HUES48 (cell line): Measurements from ENCODE around the gene LSR.
A peak's percentile ranks its signal among the peaks of the same experiment; 100 is the strongest.

Experiments
- H3K27ac ChIP-seq: one replicate; pipeline ENCODE4 v1.7.0; 2013; ENCODE audit warnings: low read depth, low read length, inconsistent platforms
- H3K27me3 ChIP-seq: 2 replicates; pipeline ENCODE4 v1.6.1; 2013; ENCODE audit warnings: mild to moderate bottlenecking, low read length; ENCODE audit not compliant: control insufficient read depth, insufficient read depth
- H3K36me3 ChIP-seq: 2 replicates; pipeline ENCODE4 v1.6.1; 2013; ENCODE audit warnings: low read length; ENCODE audit not compliant: control insufficient read depth, insufficient read depth
- H3K4me1 ChIP-seq: 2 replicates; pipeline ENCODE4 v1.6.1; 2013; ENCODE audit warnings: mild to moderate bottlenecking, low read length; ENCODE audit not compliant: control insufficient read depth, insufficient read depth
- H3K4me3 ChIP-seq: 2 replicates; pipeline ENCODE4 v1.5.1; 2013; ENCODE audit warnings: mild to moderate bottlenecking, low read depth, low read length
- H3K9ac ChIP-seq: 2 replicates; pipeline ENCODE4 v1.6.1; 2013; ENCODE audit warnings: mild to moderate bottlenecking, low read depth, low read length, moderate library complexity
- H3K9me3 ChIP-seq: 2 replicates; pipeline ENCODE4 v1.6.1; 2013; ENCODE audit warnings: low read length; ENCODE audit not compliant: control insufficient read depth, insufficient read depth

The LSR gene, protein sequence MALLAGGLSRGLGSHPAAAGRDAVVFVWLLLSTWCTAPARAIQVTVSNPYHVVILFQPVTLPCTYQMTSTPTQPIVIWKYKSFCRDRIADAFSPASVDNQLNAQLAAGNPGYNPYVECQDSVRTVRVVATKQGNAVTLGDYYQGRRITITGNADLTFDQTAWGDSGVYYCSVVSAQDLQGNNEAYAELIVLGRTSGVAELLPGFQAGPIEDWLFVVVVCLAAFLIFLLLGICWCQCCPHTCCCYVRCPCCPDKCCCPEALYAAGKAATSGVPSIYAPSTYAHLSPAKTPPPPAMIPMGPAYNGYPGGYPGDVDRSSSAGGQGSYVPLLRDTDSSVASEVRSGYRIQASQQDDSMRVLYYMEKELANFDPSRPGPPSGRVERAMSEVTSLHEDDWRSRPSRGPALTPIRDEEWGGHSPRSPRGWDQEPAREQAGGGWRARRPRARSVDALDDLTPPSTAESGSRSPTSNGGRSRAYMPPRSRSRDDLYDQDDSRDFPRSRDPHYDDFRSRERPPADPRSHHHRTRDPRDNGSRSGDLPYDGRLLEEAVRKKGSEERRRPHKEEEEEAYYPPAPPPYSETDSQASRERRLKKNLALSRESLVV

DNA sequence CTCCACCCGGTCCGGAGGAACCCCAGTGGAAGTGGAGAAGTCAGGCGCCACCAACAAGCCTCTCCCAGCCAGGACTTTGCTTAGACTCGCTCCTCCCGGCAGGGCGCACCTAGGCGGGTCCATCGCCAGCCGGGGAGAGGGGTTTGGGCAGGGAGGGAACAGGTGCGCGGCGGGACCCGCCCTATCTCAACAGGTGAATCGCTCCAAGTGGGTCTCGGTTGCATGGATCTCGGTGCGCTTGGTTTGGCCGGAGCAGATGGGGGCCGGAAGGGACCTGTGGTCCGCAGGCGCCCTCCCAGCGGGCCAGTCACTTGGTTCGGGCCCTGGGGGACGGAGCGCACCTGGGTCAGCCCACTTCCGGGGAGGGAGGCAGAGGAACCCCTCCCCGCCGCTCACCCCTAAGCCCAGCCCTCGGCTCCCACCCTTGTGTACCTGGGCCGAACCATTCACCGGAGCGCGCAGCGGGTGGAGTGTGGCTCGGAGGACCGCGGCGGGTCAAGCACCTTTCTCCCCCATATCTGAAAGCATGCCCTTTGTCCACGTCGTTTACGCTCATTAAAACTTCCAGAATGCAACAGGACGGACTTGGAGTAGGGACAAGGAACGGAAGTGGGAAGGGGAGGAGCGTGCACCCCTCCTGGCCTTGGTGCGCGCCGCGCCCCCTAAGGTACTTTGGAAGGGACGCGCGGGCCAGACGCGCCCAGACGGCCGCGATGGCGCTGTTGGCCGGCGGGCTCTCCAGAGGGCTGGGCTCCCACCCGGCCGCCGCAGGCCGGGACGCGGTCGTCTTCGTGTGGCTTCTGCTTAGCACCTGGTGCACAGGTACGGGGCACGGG is at the start of gene LSR:
LSR (plus strand) TSS at position 693 of the 836 bp plus-strand sequence; CDS start at position 714, 21 bp downstream.
- H3K4me1 ChIP-seq, result peaks cover 17% of the 10 kb centered on the region
- no peaks in the 10 kb centered on the region for H3K9me3 ChIP-seq
- H3K36me3 ChIP-seq, result peaks cover 25% of the 10 kb centered on the region
- H3K27me3 ChIP-seq, result no peaks in the 10 kb centered on the region
- peak within 1 kb of the TSS; percentile 99 for H3K27ac ChIP-seq
- peak within 1 kb of the TSS; percentile 94 for H3K9ac ChIP-seq
- peak within 1 kb of the TSS; percentile 88 for H3K4me3 ChIP-seq

DNA sequence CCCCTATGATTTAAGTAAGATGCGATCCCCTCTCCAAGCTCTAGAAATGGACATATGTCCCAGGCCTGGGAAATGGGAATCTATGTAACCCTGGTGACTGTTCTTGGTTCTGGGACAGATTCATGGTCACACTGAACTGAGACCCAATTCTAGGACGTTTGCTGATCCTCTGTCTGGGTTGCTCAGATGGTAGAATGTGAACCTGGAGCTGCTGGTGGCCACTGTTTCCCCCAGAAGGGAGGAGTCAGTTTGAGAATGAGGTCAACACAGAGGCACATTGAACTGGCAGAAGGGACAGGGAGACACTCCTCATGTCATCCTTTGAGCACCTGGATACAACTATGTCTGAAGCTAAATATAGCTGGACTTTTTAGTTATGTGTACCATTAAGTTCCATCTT is 49.3 kb upstream of the LSR start:
- no peaks in the 10 kb centered on the region for H3K27me3 ChIP-seq
- H3K9me3 ChIP-seq, result no peaks in the 10 kb centered on the region

DNA sequence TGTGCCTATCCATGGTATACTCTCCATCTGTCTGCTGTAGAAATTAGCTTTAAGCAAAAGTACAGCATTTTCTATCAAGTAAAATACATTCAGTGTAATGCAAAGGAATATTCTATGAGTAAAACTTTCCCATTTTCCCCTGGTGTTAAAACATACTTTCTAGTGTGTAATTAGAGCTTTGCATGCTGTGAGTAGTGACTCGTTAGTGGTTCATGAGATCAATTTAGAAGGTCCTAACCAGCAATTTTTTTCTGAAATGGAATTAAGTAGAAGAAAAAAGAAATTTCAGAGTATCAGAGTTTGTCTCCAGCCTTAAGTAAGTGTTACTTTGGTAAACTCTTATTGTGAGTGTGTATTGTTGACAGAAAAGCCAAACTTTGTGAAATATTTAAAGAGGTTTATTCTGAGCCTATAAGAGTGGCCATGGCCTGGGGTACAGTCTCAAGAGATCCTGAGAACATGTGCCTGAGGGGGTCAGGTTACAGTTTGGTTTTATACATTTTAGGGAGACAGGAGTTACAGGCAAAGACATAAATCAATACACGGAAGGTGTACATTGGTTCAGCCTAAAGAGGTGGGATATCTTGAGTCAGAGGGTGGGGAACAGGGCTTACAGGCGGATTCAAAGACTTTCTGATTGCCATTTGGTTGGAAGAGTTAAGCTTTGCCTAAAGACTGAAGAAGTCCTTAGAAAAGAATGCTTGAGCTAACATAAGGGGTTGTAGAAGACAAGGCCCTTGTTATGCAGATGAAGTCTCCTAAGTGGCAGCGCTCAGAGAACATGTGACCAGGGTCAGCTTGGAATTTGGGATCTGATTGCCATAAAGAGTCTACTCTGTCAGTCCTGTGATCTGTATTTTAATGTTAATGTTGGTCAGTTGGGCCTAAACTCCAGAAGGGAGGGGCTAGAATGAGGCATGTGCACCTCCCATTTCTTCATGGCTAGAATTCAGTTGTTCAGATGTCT is 45.8 kb upstream of the LSR start:
- Histone ChIP-seq H3K4me1 (peaks cover 29% of the 10 kb centered on the region), H3K27ac (peak overlapping the region; percentile 92), H3K4me3 (peak overlapping the region; percentile 41), H3K27me3 (no peaks in the 10 kb centered on the region), H3K36me3 (no peaks in the 10 kb centered on the region), H3K9me3 (no peaks in the 10 kb centered on the region), H3K9ac (peak overlapping the region; percentile 30; the same call in 1 of the 2 replicates)

More for the DNA sequence above, 49.3 kb upstream of the LSR start:
- no peak overlapping the region for H3K9ac ChIP-seq
- no peak overlapping the region for H3K27ac ChIP-seq
- no peak overlapping the region for H3K4me3 ChIP-seq
- no peaks in the 10 kb centered on the region for H3K36me3 ChIP-seq
- peaks cover 20% of the 10 kb centered on the region for H3K4me1 ChIP-seq

DNA sequence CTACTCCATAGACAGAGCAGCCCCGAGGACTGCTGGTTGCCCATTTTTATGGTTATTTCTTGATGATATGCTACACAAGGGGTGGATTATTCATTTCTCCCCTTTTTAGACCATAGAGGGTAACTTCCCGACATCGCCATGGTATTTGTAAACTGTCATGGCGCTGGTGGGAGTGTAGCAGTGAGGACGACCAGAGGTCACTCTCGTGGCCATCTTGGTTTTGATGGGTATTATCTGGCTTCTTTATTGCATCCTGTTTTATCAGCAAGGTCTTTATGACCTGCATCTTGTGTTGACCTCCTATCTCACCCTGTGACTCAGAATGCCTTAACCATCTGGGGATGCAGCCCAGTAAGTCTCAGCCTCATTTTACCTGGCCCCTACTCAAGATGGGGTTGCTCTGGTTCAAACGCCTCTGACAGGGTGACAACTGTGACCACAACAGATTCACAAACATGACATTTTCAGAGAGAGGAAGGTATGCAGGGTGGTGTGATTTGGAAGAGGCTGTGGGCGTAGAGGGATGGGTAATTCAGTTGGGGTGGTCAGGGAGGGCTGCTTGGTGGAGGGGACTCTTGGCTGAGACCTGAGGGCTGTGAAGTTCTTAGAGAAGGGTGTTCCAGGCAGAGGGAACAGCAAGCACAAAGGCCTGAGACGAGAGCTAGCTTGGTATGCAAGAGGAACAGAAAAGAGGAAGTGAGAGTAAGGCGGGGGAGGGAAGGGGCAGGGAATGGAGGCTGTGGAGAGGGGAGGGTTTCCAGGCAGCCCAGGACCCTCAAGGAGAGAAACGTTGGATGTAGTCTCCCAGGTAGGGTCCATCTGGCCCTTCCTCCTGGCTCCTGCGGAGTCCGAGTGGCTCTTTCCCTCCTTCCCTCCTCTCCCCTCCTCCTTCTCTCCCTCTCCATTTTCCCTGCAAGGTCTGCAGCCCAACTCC is 43.7 kb upstream of the LSR start:
- H3K9ac ChIP-seq, result no peak overlapping the region
- no peak overlapping the region for H3K4me3 ChIP-seq

DNA sequence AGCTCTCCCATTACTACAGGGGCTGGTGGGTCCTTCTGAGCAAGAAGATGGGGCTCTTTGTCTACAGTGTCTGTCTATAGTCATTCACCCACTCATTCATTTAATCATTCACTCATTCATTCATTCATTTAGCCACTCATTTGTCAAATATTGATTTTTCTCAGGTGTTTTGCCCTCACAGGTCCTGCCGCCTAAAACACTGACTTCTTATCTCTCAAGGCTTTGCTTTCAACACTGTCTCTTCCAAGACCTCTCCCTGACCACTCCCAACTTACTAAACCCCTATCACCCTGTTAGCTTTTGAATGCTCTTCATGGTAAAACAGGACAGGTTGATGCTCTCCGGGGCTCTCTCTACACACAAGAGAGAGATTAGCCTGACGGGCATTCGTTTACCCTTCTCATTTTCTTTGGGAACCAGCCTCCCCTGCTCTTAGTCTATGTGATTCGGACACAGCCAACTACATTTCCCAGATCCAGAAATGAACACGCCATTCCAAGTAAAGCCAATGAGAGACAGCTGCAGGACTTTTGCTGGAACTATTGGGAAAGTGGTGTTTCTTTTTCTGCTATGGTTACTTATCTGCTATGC is 43.0 kb upstream of the LSR start:
- H3K4me1 ChIP-seq, result peaks cover 29% of the 10 kb centered on the region
- no peak overlapping the region for H3K27ac ChIP-seq
- no peaks in the 10 kb centered on the region for H3K36me3 ChIP-seq
- H3K9ac ChIP-seq, result no peak overlapping the region
- H3K27me3 ChIP-seq, result no peaks in the 10 kb centered on the region
- no peak overlapping the region for H3K4me3 ChIP-seq
- no peaks in the 10 kb centered on the region for H3K9me3 ChIP-seq

More for the DNA sequence above, 43.7 kb upstream of the LSR start:
- Histone ChIP-seq H3K36me3 (no peaks in the 10 kb centered on the region), H3K27ac (no peak overlapping the region), H3K9me3 (no peaks in the 10 kb centered on the region), H3K27me3 (no peaks in the 10 kb centered on the region), H3K4me1 (peaks cover 29% of the 10 kb centered on the region)

DNA sequence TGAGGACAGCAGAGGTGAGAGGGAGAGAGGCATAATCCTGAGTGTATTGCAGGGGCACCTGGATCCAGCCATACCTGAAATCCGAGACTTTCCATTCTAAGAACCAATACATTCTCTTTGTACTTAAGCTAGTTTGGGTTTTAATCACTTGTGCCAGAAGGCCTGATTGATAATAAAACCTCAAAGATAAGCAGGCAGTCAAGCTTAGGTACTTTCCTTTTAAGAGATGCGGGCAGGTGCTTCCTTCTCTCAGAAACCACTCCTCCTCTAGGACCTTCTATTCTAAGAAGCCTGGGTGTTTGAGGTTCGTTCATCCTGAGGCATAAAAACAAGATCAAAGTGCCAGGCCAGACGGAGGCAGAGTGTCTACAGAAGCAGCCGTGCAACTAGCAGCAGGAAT is 42.4 kb upstream of the LSR start:
- no peaks in the 10 kb centered on the region for H3K36me3 ChIP-seq
- H3K4me3 ChIP-seq, result no peak overlapping the region
- H3K4me1 ChIP-seq, result peaks cover 29% of the 10 kb centered on the region
- H3K27me3 ChIP-seq, result no peaks in the 10 kb centered on the region
- H3K27ac ChIP-seq, result no peak overlapping the region
- H3K9me3 ChIP-seq, result no peaks in the 10 kb centered on the region
- H3K9ac ChIP-seq, result no peak overlapping the region

DNA sequence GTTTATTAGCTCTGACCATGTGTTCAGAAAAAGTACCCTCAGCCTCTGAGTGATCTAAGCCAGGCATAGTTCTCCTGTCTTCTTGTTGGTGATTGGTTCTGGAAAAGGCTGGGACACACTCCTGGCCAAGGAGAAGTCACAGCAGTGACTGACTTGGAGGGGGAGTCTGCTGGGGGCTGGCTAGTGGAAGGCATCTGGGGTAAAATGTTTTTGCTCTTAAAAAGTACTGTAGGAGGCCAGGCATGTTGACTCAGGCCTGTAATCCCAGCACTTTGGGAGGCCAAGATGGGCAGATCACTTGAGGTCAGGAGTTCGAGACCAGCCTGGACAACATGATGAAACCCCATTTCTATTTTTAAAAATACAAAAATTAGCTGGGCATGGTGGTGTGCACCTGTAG is 41.9 kb upstream of the LSR start:
- peaks cover 29% of the 10 kb centered on the region for H3K4me1 ChIP-seq
- H3K36me3 ChIP-seq, result no peaks in the 10 kb centered on the region
- no peak overlapping the region for H3K27ac ChIP-seq
- H3K4me3 ChIP-seq, result no peak overlapping the region
- H3K9ac ChIP-seq, result no peak overlapping the region
- no peaks in the 10 kb centered on the region for H3K9me3 ChIP-seq
- no peaks in the 10 kb centered on the region for H3K27me3 ChIP-seq

DNA sequence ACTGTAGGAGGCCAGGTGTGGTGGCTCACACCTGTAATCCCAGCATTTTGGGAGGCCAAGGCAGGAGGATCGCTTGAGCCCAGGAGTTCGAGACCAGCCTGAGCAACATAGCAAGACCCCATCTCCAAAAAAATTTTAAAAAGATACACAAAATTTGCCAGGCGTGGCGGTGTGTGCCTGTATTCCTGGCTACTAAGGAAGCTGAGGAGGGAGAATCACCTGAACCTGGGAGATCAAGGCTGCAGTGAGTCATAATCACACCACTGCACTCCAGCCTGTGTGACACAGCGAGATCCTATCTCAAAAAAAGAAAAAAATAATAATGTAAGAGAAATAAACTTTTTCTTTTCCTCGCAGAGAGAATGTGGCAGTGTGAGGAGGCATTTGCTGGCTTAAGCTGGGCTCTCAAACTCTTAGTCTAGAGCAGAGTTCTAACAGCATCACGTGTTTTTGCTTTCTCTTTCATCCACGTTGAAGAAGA is 41.4 kb upstream of the LSR start:
- Histone ChIP-seq H3K9me3 (no peaks in the 10 kb centered on the region), H3K9ac (no peak overlapping the region), H3K4me1 (peaks cover 28% of the 10 kb centered on the region), H3K4me3 (no peak overlapping the region), H3K27ac (no peak overlapping the region), H3K27me3 (no peaks in the 10 kb centered on the region), H3K36me3 (no peaks in the 10 kb centered on the region)

DNA sequence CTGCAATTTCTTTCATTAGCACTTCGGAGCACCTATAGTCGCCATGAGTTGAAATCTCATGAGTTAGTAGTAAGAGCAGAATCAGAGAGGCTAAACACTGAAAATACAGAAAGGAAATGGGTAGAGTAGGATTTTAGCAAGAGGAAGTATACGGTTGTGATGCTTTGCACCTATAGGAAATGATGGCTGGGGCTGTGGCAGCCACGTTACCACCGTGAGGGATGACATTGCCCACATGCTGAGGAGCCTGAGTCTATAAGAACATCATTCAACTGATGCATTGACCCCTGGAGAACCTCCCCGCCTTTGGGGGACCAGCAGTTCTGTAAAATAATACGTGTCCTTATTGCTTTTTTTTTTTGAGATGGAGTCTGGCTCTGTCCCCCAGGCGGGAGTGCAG is 40.7 kb upstream of the LSR start:
- Histone ChIP-seq H3K36me3 (no peaks in the 10 kb centered on the region), H3K27ac (no peak overlapping the region), H3K9me3 (no peaks in the 10 kb centered on the region), H3K4me1 (peaks cover 21% of the 10 kb centered on the region), H3K27me3 (no peaks in the 10 kb centered on the region), H3K9ac (no peak overlapping the region), H3K4me3 (no peak overlapping the region)
